Neutrophil (primary cell): Measurements from ENCODE around the gene KLHL30.
A peak's percentile ranks its signal among the peaks of the same experiment; 100 is the strongest.

Experiments used
- H3K27ac ChIP-seq: fragments of 200-600 bp; sonication (generic); 2 replicates; pipeline ENCODE4 v1.5.1; 2016; ENCODE audit warnings: mild to moderate bottlenecking, moderate library complexity
- H3K27me3 ChIP-seq: fragments of 200-600 bp; sonication (generic); 2 replicates; pipeline ENCODE4 v1.6.0; 2016; ENCODE audit warnings: mild to moderate bottlenecking
- H3K36me3 ChIP-seq: fragments of 200-600 bp; sonication (generic); 2 replicates; pipeline ENCODE4 v1.5.1; 2017
- H3K4me1 ChIP-seq, 2 experiments: fragments of 200-600 bp in 1 of 2; sonication (generic) in 1 of 2; 1 replicate in 1 of 2; 2 replicates in 1 of 2; pipeline versions ENCODE4 v1.5.1 to v1.6.1; 2013 to 2016; ENCODE audit warnings: low read depth in 1 of 2, low read length in 1 of 2, mild to moderate bottlenecking in 1 of 2, moderate library complexity in 1 of 2; ENCODE audit not compliant: control insufficient read depth in 1 of 2, insufficient read depth in 1 of 2
- H3K4me3 ChIP-seq, 2 experiments: fragments of 200-600 bp in 1 of 2; sonication (generic) in 1 of 2; 1 replicate in 1 of 2; 2 replicates in 1 of 2; pipeline ENCODE4 v1.5.1; 2013 to 2016; ENCODE audit warnings: low read depth in 1 of 2, low read length in 1 of 2, mild to moderate bottlenecking in 1 of 2, moderate library complexity in 1 of 2
- H3K9me3 ChIP-seq: fragments of 200-600 bp; sonication (generic); 2 replicates; pipeline ENCODE4 v1.5.1; 2016
- TF ChIP-seq, protein P1 (sequence below): fragments of 200-600 bp; sonication (generic); IDR thresholded peaks from 2 replicates; pipeline ENCODE4 v1.5.1; 2016; ENCODE audit warnings: antibody characterized with exemption

Gene KLHL30

GRCh38 chr2:238157506-238158017, 19.1 kb downstream of the KLHL30 start:
- Histone ChIP-seq H3K9me3 (no peaks in the 10 kb centered on the region), H3K27me3 (peaks cover 67% of the 10 kb centered on the region), H3K4me1 (peaks cover 2 to 12% of the 10 kb centered on the region in 2 experiments), H3K4me3 (no peak overlapping the region), H3K36me3 (no peaks in the 10 kb centered on the region), H3K27ac (no peak overlapping the region)
- TF ChIP-seq, protein P1, sequence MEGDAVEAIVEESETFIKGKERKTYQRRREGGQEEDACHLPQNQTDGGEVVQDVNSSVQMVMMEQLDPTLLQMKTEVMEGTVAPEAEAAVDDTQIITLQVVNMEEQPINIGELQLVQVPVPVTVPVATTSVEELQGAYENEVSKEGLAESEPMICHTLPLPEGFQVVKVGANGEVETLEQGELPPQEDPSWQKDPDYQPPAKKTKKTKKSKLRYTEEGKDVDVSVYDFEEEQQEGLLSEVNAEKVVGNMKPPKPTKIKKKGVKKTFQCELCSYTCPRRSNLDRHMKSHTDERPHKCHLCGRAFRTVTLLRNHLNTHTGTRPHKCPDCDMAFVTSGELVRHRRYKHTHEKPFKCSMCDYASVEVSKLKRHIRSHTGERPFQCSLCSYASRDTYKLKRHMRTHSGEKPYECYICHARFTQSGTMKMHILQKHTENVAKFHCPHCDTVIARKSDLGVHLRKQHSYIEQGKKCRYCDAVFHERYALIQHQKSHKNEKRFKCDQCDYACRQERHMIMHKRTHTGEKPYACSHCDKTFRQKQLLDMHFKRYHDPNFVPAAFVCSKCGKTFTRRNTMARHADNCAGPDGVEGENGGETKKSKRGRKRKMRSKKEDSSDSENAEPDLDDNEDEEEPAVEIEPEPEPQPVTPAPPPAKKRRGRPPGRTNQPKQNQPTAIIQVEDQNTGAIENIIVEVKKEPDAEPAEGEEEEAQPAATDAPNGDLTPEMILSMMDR, result no peak

- H3K27me3 ChIP-seq, result peaks cover 72% of the 10 kb centered on the region
- H3K4me3 ChIP-seq, result no peak overlapping the region
These were observed 19.6 kb downstream of the KLHL30 start for GRCh38 chr2:238158018-238158508.

GRCh38 chr2:238158509-238159070, 20.1 kb downstream of the KLHL30 start, which contains the start of gene ERFE:
TSS of gene ERFE (plus strand) at chr2:238158970. CDS start at chr2:238159008, 38 bp downstream.
- peaks cover 77% of the 10 kb centered on the region for H3K27me3 ChIP-seq
- H3K4me3 ChIP-seq, result peak within 1 kb of the TSS in 1 of 2 experiments; percentile 3
- no peak within 1 kb of the TSS for H3K27ac ChIP-seq
- no peaks in the 10 kb centered on the region for H3K36me3 ChIP-seq
- H3K9me3 ChIP-seq, result no peaks in the 10 kb centered on the region
- peaks cover 2 to 12% of the 10 kb centered on the region in 2 experiments for H3K4me1 ChIP-seq
- TF ChIP-seq, protein P1, result no peak

More at GRCh38 chr2:238158018-238158508, 19.6 kb downstream of the KLHL30 start:
- no peaks in the 10 kb centered on the region for H3K9me3 ChIP-seq
- peaks cover 2 to 12% of the 10 kb centered on the region in 2 experiments for H3K4me1 ChIP-seq
- H3K36me3 ChIP-seq, result no peaks in the 10 kb centered on the region
- TF ChIP-seq, protein P1, result no peak
- H3K27ac ChIP-seq, result no peak overlapping the region

GRCh38 chr2:238159071-238159539, 20.6 kb downstream of the KLHL30 start:
- H3K4me3 ChIP-seq, result peak overlapping the region in 1 of 2 experiments; percentile 3
- no peak overlapping the region for H3K27ac ChIP-seq
- H3K9me3 ChIP-seq, result no peaks in the 10 kb centered on the region
- peaks cover 82% of the 10 kb centered on the region for H3K27me3 ChIP-seq
- H3K4me1 ChIP-seq, result peaks cover 2 to 12% of the 10 kb centered on the region in 2 experiments
- TF ChIP-seq, protein P1, result no peak
- H3K36me3 ChIP-seq, result no peaks in the 10 kb centered on the region

GRCh38 chr2:238159661-238160205, 21.3 kb downstream of the KLHL30 start:
- H3K9me3 ChIP-seq, result no peaks in the 10 kb centered on the region
- H3K36me3 ChIP-seq, result no peaks in the 10 kb centered on the region
- peak overlapping the region in 1 of 2 experiments; percentile 3 for H3K4me3 ChIP-seq
- H3K4me1 ChIP-seq, result peaks cover 2 to 12% of the 10 kb centered on the region in 2 experiments
- TF ChIP-seq, protein P1, result no peak
- H3K27ac ChIP-seq, result no peak overlapping the region
- peaks cover 88% of the 10 kb centered on the region for H3K27me3 ChIP-seq
